GM10266 (cell line): Measurements from ENCODE around the gene VAV2.
A peak's percentile ranks its signal among the peaks of the same experiment; 100 is the strongest.

Source experiments
- DNase-seq: peaks from one replicate; pipeline ENCODE4 v3.0.0; 2012; ENCODE audit errors: extremely low spot score
- CTCF ChIP-seq: IDR thresholded peaks from 2 replicates; pipeline ENCODE4 v1.5.1; 2012; ENCODE audit warnings: mild to moderate bottlenecking, low read depth; ENCODE audit not compliant: control insufficient read depth, insufficient read depth; ENCODE audit errors: missing control alignments

VAV2 gene

GRCh38 chr9:134026981-134027380 lies 34.9 kb upstream of the VAV2 start:
- TF ChIP-seq CTCF = no peak
- DNase-seq = no peak

GRCh38 chr9:134026581-134026980 lies 34.5 kb upstream of the VAV2 start:
- DNase-seq = no peak
- no peak for TF ChIP-seq CTCF

GRCh38 chr9:134025606-134026541 lies 33.8 kb upstream of the VAV2 start:
- no peak for TF ChIP-seq CTCF
- peak; percentile 72 for DNase-seq

- no peak for TF ChIP-seq CTCF
- peak; percentile 98 for DNase-seq
These were observed 32.9 kb upstream of the VAV2 start, which contains the start of gene BRD3OS for GRCh38 chr9:134024828-134025605. Gene BRD3OS, plus strand, starts transcription at chr9:134025481. Its CDS starts 1,267 bp downstream, at chr9:134026748.

- no peak for TF ChIP-seq CTCF
- DNase-seq = no peak
These were observed 32.2 kb upstream of the VAV2 start for GRCh38 chr9:134024214-134024792.

- TF ChIP-seq CTCF = no peak
- no peak for DNase-seq
These were observed 22.8 kb upstream of the VAV2 start for GRCh38 chr9:134014946-134015345.
